GM12891 (cell line): ENCODE measurements around the gene CRKL.
"Not testable (repeated sequence)": the region's sequence is repeated elsewhere in the genome, so short reads cannot be mapped to it uniquely, and the experiment has no call there.

Source experiments
- DNase-seq: peaks from one replicate; pipeline ENCODE4 v3.0.0; 2011; ENCODE audit warnings: low spot score; ENCODE audit not compliant: insufficient read length
- FAIRE-seq: peaks from 2 replicates; lab custom pipeline; 2011; peaks lifted over from hg19 to GRCh38; lab: Jason Lieb, UNC
- PAX5 ChIP-seq: IDR thresholded peaks from 2 replicates; pipeline ENCODE4 v1.6.1; 2011; ENCODE audit warnings: low read length, moderate library complexity, mild to moderate bottlenecking; ENCODE audit not compliant: insufficient read depth, severe bottlenecking
- POLR2A ChIP-seq: IDR thresholded peaks from 2 replicates; pipeline ENCODE4 v1.6.1; 2011; ENCODE audit warnings: low read depth, low read length, control low read depth
- POLR2AphosphoS5 ChIP-seq: IDR thresholded peaks from 2 replicates; pipeline ENCODE4 v1.6.1; 2011; ENCODE audit warnings: low read depth, low read length, control low read depth
- POU2F2 ChIP-seq: IDR thresholded peaks from 2 replicates; pipeline ENCODE4 v1.6.1; 2011; ENCODE audit warnings: low read depth, mild to moderate bottlenecking, control low read depth, low read length, moderate library complexity
- SPI1 ChIP-seq: IDR thresholded peaks from 2 replicates; pipeline ENCODE4 v1.6.1; 2011; ENCODE audit warnings: low read depth, low read length, control low read depth
- TAF1 ChIP-seq: IDR thresholded peaks from 2 replicates; pipeline ENCODE4 v1.6.1; 2011; ENCODE audit warnings: low read depth, low read length, control low read depth

CRKL gene

GRCh38 chr22:20965104-20965887, 48.1 kb downstream of the CRKL start:
- DNase-seq: no peak
- no peak for TF ChIP-seq POLR2AphosphoS5
- TF ChIP-seq PAX5: no peak
- TF ChIP-seq TAF1: no peak
- TF ChIP-seq POU2F2: no peak
- TF ChIP-seq SPI1: no peak
- no peak for TF ChIP-seq POLR2A
- no peak for FAIRE-seq

DNA sequence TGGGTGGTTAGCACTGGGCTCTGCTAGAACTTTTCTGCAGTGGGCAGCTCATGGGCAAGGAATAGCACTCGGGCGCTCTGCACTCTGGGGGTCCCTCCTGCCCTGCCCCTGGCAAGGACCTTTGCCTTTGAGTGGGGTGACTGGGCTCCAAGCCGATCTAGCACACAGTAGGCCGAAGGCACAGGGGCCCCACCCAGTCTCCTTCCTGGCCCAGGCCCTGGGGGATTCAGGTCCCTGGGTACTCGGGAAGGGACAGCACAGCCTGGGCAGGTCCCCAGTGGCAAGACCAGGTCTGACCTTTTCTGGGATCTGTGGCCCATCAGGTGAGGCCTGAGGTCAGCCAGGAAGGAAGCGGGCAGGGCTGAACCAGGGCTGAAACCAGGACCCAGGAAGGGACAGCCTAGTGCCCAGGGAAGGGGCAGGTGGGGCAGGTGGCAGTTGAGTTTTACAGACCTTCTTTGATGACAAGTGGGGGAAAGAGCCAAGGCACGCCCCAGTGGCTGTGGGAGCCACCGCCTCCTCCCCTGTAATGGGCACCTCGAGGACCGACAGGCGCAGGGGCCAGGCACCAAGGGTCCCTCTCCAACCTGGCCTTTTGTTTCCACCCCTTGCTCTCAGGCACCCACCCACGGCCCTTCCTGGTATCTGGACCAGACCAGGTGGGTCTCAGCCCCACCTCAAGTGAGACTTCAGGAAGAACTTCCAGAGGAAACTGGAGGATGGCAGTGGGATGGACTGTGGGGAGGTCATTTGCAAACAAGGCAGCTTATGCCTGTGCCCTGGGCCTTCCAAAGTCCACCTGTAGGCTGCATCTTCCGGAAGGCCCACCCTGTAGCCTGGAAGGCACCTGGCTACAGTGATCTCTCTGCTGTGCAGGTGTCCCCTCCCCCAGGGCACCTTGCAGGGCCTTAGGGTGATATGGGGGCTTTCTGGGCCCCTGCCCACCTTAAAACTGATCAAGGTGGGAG, 49.0 kb downstream of the CRKL start:
- FAIRE-seq (no peak), DNase-seq (no peak)
- no peak for TF ChIP-seq SPI1
- TF ChIP-seq POU2F2: no peak
- no peak for TF ChIP-seq PAX5
- no peak for TF ChIP-seq TAF1

DNA sequence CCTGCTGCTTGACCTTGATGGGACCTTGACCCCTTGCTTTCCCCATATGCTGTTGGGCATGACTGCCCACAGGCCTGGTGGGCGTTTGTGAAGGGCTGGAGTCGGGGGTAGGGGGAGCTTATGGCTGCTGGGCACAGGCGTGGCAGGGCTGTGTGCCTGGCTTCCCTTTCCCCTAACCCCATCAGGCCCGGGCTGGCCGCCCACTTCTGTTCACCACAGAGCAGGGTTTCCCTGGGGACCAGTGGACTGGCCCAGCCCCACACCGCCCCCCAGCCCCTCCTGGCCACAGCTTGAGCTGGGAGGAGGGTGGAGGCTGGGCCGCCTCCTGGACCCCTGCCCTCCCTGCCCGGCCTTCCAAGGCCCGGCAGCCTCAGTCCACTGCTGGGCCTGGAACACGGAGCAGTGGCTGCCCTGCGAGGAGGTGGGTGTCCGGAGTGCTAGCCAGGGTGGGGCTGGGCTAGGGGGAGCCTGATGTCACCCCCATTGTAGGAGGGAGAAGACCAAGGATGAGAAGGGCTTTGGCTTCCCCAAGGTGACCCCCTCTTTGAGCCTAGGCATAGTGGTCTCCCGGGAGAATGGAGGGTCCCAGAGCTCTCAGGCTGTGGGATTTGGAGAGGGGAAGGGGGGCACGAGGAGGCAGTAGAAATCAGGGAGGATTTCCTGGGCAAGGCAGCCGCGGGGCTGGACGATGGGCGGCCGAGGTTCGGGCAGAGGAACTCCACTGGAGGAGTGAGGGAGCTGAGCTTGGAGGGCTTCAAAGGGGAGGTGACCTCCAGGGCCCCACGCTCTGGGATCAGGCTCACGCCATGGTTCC, 49.9 kb downstream of the CRKL start, which contains the start of gene AIFM3:
AIFM3 (plus strand) TSS at position 373 of the 814 bp plus-strand sequence. CDS start 690 bp downstream, outside the sequence.
- no peak for DNase-seq
- TF ChIP-seq POLR2A (no peak), SPI1 (no peak), POU2F2 (no peak), PAX5 (no peak), TAF1 (no peak), POLR2AphosphoS5 (no peak)
- FAIRE-seq: no peak

DNA sequence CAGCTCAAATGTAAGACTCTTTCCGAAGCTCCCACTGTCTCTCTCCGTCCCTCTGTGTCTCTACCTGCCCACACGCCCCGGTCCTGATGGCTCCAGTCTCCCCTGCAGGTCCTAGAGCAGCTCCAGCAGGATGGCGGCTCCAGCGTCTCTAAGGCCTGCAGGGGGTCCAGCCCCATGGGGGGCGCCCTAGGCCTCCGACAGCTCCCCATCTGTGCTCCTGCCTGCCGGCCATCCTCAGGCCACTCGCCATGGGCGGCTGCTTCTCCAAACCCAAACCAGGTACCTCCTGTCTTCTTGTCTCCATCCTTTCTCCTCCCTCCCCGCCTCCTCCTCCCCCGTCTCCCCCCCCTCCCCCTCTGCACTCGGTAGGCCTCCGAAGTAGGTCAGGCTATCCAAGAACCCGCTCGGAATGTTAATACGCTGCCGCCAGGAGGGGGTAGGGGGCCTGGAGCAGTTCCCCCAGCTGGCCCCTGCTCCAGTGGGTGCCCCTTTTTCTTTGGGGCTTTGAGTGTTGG, 50.5 kb downstream of the CRKL start:
- no peak for TF ChIP-seq POLR2A
- no peak for TF ChIP-seq SPI1
- no peak for TF ChIP-seq POLR2AphosphoS5
- no peak for TF ChIP-seq POU2F2
- no peak for TF ChIP-seq PAX5
- no peak for TF ChIP-seq TAF1
- FAIRE-seq: no peak
- DNase-seq: no peak

DNA sequence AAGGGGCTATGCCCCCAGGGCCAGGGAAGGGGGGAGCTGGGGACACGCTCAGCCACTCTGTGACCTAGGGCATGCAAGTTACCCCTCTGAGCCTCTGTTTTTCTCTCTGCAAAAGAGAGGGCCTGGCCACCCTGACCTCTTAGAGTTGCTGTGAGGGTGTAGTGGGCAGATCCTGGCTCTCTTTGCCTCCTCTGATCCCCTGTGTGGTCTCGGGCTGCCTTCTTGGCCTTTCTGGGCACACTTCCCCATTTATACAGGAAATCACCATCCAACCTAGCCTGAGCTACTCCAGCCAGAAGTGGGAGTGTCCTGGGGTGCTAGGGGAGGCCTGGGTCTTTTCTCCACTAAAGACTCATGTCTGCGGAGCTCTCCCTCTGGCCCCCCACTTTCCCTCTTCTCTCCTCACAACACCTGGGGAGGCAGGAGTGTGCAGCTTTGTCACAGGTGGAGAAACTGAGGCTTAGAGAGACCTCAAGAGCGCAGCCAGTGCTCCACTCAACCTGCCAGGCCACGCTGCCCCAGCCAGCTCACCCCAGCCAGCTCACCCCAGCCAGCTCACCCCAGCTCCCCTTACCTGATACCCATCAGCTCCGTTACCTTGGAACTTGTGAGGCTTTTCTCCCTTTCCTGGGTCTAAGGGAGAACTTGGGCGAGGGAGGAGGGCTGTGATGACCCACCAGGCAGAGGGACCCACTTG, 51.2 kb downstream of the CRKL start:
- DNase-seq (no peak), FAIRE-seq (no peak)
- TF ChIP-seq SPI1: peak; percentile 72
- no peak for TF ChIP-seq POU2F2

DNA sequence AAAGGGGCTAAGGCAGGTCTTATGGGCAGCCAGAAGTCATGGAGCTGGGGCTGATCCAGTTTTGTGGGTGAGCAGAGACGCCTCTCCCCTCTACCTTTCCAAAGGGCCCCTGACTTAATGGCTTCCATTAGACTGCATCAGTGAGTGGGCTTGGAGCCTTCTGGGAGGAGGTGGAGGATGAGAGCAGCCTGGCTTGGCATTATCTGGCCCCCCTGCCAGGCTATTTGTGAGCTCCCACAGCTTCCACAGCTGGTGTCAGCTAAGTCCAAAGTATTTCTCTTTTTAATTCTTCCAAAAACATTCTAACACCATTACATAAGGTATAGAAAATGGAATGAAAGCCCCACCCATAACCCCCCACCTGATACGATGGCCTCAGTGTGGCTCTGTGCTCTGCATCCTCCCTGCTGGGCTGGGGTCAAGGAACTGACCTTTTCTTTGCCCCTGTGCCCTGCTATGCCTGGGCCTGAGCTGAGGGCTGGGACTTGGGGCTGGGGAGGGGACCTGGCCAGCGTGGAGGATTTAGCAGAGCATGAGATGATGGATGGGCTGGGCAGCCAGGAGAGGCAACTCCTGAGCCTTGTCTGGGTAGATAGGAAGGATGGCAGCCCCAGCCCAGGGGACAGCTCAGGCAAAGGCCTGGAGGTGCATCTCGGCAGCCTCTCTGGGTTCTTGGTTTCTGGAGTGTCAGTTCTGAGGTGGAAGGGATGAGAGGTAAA, 53.9 kb downstream of the CRKL start:
- TF ChIP-seq POLR2AphosphoS5 (no peak), POLR2A (no peak), TAF1 (no peak), PAX5 (no peak), POU2F2 (no peak)
- DNase-seq (no peak), FAIRE-seq (no peak)

DNA sequence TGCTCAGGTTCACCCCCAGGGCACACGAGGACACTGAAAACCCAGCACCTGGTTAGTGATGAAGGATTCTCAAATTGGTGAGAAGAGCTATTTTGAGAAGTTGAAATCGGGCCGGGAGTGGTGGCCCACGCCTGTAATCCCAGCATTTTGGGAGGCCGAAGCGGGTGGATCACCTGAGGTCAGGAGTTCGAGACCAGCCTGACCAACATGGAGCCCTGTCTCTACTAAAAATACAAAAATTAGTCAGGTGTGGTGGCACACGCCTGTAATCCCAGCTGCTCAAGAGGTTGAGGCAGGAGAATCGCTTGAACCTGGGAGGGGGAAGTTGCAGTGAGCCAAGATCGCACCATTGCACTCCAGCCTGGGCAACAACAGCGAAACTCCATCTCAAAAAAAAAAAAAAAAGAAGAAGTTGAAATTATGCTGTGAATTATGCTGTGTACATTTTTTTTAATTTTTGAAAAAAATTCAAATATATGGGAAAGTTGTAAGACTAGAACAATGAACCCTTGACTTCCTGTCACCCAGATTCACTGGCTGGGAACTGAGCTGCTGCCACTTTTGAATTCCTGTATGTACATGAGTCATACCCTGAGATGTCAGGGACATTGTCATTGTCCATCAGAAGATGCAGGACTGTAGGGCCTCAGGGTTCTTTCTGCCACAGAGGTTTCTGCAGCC, 54.9 kb downstream of the CRKL start:
- DNase-seq, FAIRE-seq: not testable (repeated sequence)

- no peak for TF ChIP-seq POU2F2
- no peak for TF ChIP-seq POLR2AphosphoS5
- no peak for TF ChIP-seq PAX5
- TF ChIP-seq POLR2A: no peak
- no peak for TF ChIP-seq TAF1
- no peak for TF ChIP-seq SPI1
- DNase-seq (no peak), FAIRE-seq (no peak)
Measured at GRCh38 chr22:20972933-20973577, 55.8 kb downstream of the CRKL start.
